ENCODE measurements around the gene P4HA2.

The P4HA2 gene

DNA sequence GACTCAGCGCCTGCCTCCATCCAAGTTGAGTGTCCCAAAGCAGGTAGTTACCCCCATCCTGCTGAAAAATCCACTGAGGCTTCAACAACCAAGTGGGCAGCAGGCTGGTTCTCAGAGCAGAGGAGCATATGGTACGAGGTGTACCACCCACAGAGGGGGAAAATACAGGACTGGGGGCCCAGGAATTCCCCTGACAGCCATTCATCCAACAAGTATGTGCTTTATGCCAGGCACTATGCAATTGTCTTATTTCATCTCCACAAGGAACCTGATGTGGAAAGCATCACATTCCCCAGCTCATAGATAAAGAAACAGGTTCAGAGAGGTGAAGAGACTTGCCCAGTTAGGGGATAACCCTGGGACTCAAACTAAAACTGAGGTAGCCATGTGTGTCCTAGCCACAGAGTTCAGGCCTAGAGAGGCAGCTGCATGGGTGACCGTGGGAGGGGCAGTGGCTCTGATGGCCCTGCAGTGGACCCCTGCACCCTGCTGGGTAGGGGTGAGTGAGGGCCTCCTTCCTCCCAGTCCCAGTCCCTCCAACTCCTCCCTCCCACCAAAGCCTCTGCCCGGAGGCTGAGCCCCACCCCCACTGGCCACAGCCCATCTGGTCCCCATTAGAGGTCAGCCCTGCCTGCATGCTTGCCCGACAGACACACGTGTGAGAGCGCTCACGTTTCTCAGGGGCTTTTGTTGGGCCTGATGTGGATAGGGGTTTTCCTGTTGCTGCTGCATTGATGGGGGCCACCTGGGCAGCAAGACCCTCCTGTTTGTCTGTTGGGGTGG is 41.3 kb upstream of the P4HA2 start:
- no peak for DNase-seq
- Histone ChIP-seq H3K4me1 (ENCODE audit: control insufficient read depth, low read depth, low read length) (no peaks in the 10 kb centered on the region), H3K18ac (ENCODE audit: low read length) (no peak overlapping the region), H4K5ac (ENCODE audit: low read length) (no peak overlapping the region), H2AK5ac (ENCODE audit: low read length) (no peak overlapping the region), H3K27me3 (ENCODE audit: insufficient read depth, low read length, poor library complexity) (no peaks in the 10 kb centered on the region), H3K36me3 (ENCODE audit: control insufficient read depth, insufficient read depth, low read length) (no peaks in the 10 kb centered on the region), H3K23ac (ENCODE audit: low read length) (no peak overlapping the region), H2BK120ac (ENCODE audit: low read depth, low read length) (no peak overlapping the region), H3K56ac (ENCODE audit: low read length) (no peak overlapping the region), H3K79me1 (ENCODE audit: low read length) (no peaks in the 10 kb centered on the region), H2BK15ac (replicated peaks; ENCODE audit: low read depth) (no peak overlapping the region), H3K4me2 (ENCODE audit: low read length) (no peak overlapping the region), H3K79me2 (ENCODE audit: control insufficient read depth, insufficient read depth, low read length) (no peaks in the 10 kb centered on the region), H4K8ac (ENCODE audit: low read depth, low read length) (no peak overlapping the region), H2BK5ac (ENCODE audit: low read length) (no peak overlapping the region), H3K9ac (ENCODE audit: low read length) (no peak overlapping the region), H3K4ac (ENCODE audit: low read depth, low read length) (no peak overlapping the region), H3K4me3 (ENCODE audit: low read length) (no peak overlapping the region), H3K27ac (ENCODE audit: low read depth, low read length) (no peak overlapping the region)
- WGBS (ENCODE audit: extremely low coverage, insufficient coverage, low lambda C conversion rate), result no CpG with 5 or more reads among the region's 8 CpGs

DNA sequence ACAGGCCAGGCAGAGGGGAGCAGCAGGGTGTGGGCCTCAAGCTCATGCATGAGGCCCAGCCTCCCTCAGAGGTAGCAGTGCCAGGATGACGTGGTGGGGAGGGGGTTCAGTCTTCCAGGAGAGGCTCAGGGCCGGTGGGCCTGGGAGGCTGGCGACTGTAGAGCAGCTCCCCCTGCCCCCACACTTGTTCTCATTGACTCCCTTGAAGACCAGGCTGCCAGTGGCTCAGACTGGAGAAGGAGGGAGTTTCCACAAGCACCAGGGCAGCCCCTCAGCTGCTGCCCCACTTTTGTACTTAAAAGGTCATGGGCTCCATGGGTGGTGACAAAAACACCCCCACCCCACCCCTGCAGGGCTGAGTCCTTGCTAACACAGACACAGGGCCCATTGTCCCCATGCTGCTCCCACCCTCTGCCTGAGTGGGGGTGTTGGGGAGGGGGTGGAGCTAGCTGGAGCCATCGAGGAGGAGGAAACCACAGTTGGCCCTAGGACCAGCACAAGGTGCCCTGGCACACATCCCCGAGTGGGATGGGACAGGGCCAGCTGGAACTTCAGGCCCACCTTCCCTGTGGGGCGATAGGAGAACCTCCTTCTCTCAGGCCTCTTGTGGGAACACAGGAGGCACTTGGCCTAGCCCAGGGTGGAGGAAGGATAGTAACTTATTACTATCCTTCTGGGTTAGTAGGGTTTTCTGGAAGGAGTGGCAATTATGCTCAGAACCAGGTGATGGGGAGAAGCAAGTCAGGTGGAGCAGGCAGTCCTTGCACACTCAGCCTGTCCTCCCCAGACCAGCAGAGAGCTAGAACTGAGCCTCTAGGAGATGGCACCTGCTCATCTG is 40.5 kb upstream of the P4HA2 start:
- no peak overlapping the region for H2BK120ac ChIP-seq (ENCODE audit: low read depth, low read length)
- no peak overlapping the region for H3K4ac ChIP-seq (ENCODE audit: low read depth, low read length)
- H4K8ac ChIP-seq (ENCODE audit: low read depth, low read length), result no peak overlapping the region
- no peaks in the 10 kb centered on the region for H3K36me3 ChIP-seq (ENCODE audit: control insufficient read depth, insufficient read depth, low read length)
- H3K18ac ChIP-seq (ENCODE audit: low read length), result no peak overlapping the region
- no CpG with 5 or more reads among the region's 6 CpGs for WGBS (ENCODE audit: extremely low coverage, insufficient coverage, low lambda C conversion rate)
- no peaks in the 10 kb centered on the region for H3K27me3 ChIP-seq (ENCODE audit: insufficient read depth, low read length, poor library complexity)
- H3K4me2 ChIP-seq (ENCODE audit: low read length), result no peak overlapping the region
- no peak overlapping the region for H3K27ac ChIP-seq (ENCODE audit: low read depth, low read length)
- H2AK5ac ChIP-seq (ENCODE audit: low read length), result no peak overlapping the region
- H3K79me1 ChIP-seq (ENCODE audit: low read length), result no peaks in the 10 kb centered on the region
- H3K56ac ChIP-seq (ENCODE audit: low read length), result no peak overlapping the region
- H3K23ac ChIP-seq (ENCODE audit: low read length), result no peak overlapping the region
- no peaks in the 10 kb centered on the region for H3K79me2 ChIP-seq (ENCODE audit: control insufficient read depth, insufficient read depth, low read length)
- no peak overlapping the region for H3K9ac ChIP-seq (ENCODE audit: low read length)
- no peak for DNase-seq
- no peak overlapping the region for H3K4me3 ChIP-seq (ENCODE audit: low read length)
- no peak overlapping the region for H2BK15ac ChIP-seq (replicated peaks; ENCODE audit: low read depth)
- H3K4me1 ChIP-seq (ENCODE audit: control insufficient read depth, low read depth, low read length), result no peaks in the 10 kb centered on the region
- H2BK5ac ChIP-seq (ENCODE audit: low read length), result no peak overlapping the region
- no peak overlapping the region for H4K5ac ChIP-seq (ENCODE audit: low read length)

DNA sequence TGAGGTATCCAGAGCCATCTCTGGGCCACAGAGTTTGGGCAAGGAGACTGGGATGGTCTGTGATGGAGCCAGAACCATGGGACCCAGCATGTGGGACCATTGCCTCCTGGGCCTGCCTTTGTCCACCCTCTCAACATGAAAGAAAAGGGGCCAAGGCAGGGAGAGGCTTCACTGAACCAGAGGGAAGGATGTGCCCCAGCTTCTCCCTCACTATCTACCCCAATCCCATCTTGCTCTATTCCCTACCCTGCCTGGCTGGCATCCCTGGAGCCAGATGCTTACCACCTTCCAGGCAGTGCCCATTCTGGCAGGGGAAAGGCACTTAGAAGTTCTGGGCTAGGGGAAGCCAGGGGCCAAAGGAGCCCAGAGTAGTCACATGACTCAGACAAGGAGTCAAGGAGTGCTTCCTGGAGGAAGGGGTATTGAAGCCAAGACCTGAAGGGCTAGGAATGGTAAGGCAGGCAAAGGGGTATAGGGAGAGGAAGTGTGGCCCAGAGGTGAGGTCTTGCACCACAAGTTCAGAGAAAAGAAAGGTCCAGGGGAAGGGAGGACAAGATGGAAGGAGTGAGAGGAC is 39.6 kb upstream of the P4HA2 start:
- H3K27me3 ChIP-seq (ENCODE audit: insufficient read depth, low read length, poor library complexity), result no peaks in the 10 kb centered on the region
- H3K79me2 ChIP-seq (ENCODE audit: control insufficient read depth, insufficient read depth, low read length), result no peaks in the 10 kb centered on the region
- no peak overlapping the region for H3K18ac ChIP-seq (ENCODE audit: low read length)
- no peak overlapping the region for H2AK5ac ChIP-seq (ENCODE audit: low read length)
- no peak overlapping the region for H3K4me3 ChIP-seq (ENCODE audit: low read length)
- H3K4ac ChIP-seq (ENCODE audit: low read depth, low read length), result no peak overlapping the region
- no peak overlapping the region for H4K8ac ChIP-seq (ENCODE audit: low read depth, low read length)
- no peak overlapping the region for H3K27ac ChIP-seq (ENCODE audit: low read depth, low read length)
- no peak overlapping the region for H4K5ac ChIP-seq (ENCODE audit: low read length)
- no peak overlapping the region for H3K56ac ChIP-seq (ENCODE audit: low read length)
- H3K23ac ChIP-seq (ENCODE audit: low read length), result no peak overlapping the region
- no peak for DNase-seq
- no peak overlapping the region for H2BK120ac ChIP-seq (ENCODE audit: low read depth, low read length)
- no peak overlapping the region for H2BK15ac ChIP-seq (replicated peaks; ENCODE audit: low read depth)
- no peaks in the 10 kb centered on the region for H3K79me1 ChIP-seq (ENCODE audit: low read length)
- H2BK5ac ChIP-seq (ENCODE audit: low read length), result no peak overlapping the region
- no peaks in the 10 kb centered on the region for H3K36me3 ChIP-seq (ENCODE audit: control insufficient read depth, insufficient read depth, low read length)
- H3K9ac ChIP-seq (ENCODE audit: low read length), result no peak overlapping the region
- H3K4me2 ChIP-seq (ENCODE audit: low read length), result no peak overlapping the region
- no peaks in the 10 kb centered on the region for H3K4me1 ChIP-seq (ENCODE audit: control insufficient read depth, low read depth, low read length)

DNA sequence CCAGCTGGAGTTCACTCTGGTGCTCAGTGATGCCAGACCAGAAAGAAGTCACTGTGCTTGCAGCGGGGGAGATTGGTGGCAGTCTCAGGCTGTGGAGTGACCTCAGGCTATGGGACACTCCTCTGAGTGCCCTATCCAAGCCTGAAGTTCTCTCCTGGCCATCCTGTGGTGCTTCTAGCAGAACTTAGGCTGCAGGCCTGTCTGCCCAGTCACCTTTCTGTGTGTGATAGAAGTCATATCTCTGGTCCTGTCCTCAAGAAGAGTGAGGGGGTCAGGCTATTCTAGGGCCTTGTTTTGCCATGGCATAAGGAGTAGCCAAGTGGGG is 39.1 kb upstream of the P4HA2 start:
- Histone ChIP-seq H2AK5ac (ENCODE audit: low read length) (no peak overlapping the region), H3K56ac (ENCODE audit: low read length) (no peak overlapping the region), H3K4me1 (ENCODE audit: control insufficient read depth, low read depth, low read length) (no peaks in the 10 kb centered on the region), H3K27ac (ENCODE audit: low read depth, low read length) (no peak overlapping the region), H3K36me3 (ENCODE audit: control insufficient read depth, insufficient read depth, low read length) (no peaks in the 10 kb centered on the region), H3K79me1 (ENCODE audit: low read length) (no peaks in the 10 kb centered on the region), H3K4me3 (ENCODE audit: low read length) (no peak overlapping the region), H3K9ac (ENCODE audit: low read length) (no peak overlapping the region), H3K4ac (ENCODE audit: low read depth, low read length) (no peak overlapping the region), H4K5ac (ENCODE audit: low read length) (no peak overlapping the region), H3K18ac (ENCODE audit: low read length) (no peak overlapping the region), H2BK5ac (ENCODE audit: low read length) (no peak overlapping the region), H3K79me2 (ENCODE audit: control insufficient read depth, insufficient read depth, low read length) (no peaks in the 10 kb centered on the region), H4K8ac (ENCODE audit: low read depth, low read length) (no peak overlapping the region), H2BK15ac (replicated peaks; ENCODE audit: low read depth) (no peak overlapping the region), H3K4me2 (ENCODE audit: low read length) (no peak overlapping the region), H3K27me3 (ENCODE audit: insufficient read depth, low read length, poor library complexity) (no peaks in the 10 kb centered on the region), H2BK120ac (ENCODE audit: low read depth, low read length) (no peak overlapping the region), H3K23ac (ENCODE audit: low read length) (no peak overlapping the region)
- DNase-seq, result no peak
- WGBS (ENCODE audit: extremely low coverage, insufficient coverage, low lambda C conversion rate), result no CpG with 5 or more reads among the region's 1 CpG

DNA sequence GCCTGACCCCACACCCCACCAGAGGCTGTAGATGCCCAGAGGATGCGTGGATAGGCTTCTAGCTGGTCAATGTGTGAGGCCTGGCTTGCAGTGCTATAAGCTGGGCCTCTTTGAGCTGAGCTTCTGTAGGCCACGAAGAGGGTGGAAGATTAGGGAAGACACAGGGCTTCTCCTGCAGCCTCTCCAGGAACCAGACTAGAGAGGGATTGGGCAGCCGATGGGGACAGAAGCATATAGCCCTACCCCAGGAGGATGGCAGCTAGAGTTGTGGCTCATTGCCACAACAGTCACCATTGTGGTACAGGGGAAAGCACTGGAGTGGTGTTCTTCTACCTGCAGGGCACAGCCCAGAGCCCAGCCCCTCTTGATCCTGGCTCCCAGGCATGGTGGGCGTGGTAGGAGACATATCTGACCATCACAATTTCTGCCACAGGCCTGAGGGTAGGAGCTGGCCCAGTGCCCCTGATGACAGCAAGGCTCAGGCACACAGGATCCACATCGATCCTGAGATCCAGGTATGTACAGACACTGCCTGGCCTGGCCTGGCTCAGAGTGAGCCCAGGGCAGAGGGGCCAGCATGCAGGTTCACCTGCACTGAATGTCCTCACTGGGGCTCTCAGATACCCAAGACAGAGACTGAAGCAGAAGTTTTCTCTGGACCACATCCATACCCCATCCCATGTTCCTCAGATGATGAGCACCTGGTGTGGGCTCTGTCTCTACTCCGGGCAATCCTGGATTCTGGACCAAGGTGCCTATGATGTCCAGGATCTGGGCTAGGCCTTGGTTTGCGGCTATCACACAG is 38.6 kb upstream of the P4HA2 start:
- Histone ChIP-seq H3K36me3 (ENCODE audit: control insufficient read depth, insufficient read depth, low read length) (no peaks in the 10 kb centered on the region), H3K4me1 (ENCODE audit: control insufficient read depth, low read depth, low read length) (no peaks in the 10 kb centered on the region)

More for the DNA sequence above, 38.6 kb upstream of the P4HA2 start:
- Histone ChIP-seq H2BK15ac (replicated peaks; ENCODE audit: low read depth) (no peak overlapping the region), H3K27ac (ENCODE audit: low read depth, low read length) (no peak overlapping the region), H3K79me1 (ENCODE audit: low read length) (no peaks in the 10 kb centered on the region), H3K4me2 (ENCODE audit: low read length) (no peak overlapping the region), H3K4me3 (ENCODE audit: low read length) (no peak overlapping the region), H3K27me3 (ENCODE audit: insufficient read depth, low read length, poor library complexity) (no peaks in the 10 kb centered on the region), H2BK120ac (ENCODE audit: low read depth, low read length) (no peak overlapping the region), H3K4ac (ENCODE audit: low read depth, low read length) (no peak overlapping the region), H2BK5ac (ENCODE audit: low read length) (no peak overlapping the region), H3K79me2 (ENCODE audit: control insufficient read depth, insufficient read depth, low read length) (no peaks in the 10 kb centered on the region), H3K23ac (ENCODE audit: low read length) (no peak overlapping the region), H3K18ac (ENCODE audit: low read length) (no peak overlapping the region), H2AK5ac (ENCODE audit: low read length) (no peak overlapping the region), H4K8ac (ENCODE audit: low read depth, low read length) (no peak overlapping the region), H4K5ac (ENCODE audit: low read length) (no peak overlapping the region), H3K56ac (ENCODE audit: low read length) (no peak overlapping the region), H3K9ac (ENCODE audit: low read length) (no peak overlapping the region)
- no peak for DNase-seq
- WGBS (ENCODE audit: extremely low coverage, insufficient coverage, low lambda C conversion rate), result no CpG with 5 or more reads among the region's 7 CpGs

Data from mesendoderm (in vitro differentiated cells).